Mammary epithelial cell (primary cell): ENCODE measurements around the gene USH1C.

Source experiments
- CTCF ChIP-seq, 2 donors: IDR thresholded peaks in 1 of 2; conservative IDR thresholded peaks in 1 of 2; 2 replicates each; pipeline ENCODE4 v1.5.1; 2011 to 2012; ENCODE audit warnings: inconsistent platforms in 2 of 2, low read length in 2 of 2, mild to moderate bottlenecking in 2 of 2, control low read depth in 1 of 2, low read depth in 1 of 2; ENCODE audit not compliant: insufficient read depth in 1 of 2; ENCODE audit errors: extremely low read depth in 1 of 2
- EZH2 ChIP-seq: IDR thresholded peaks from 2 replicates; pipeline ENCODE4 v1.6.1; 2012; ENCODE audit warnings: low read length, inconsistent platforms, borderline replicate concordance

DNA sequence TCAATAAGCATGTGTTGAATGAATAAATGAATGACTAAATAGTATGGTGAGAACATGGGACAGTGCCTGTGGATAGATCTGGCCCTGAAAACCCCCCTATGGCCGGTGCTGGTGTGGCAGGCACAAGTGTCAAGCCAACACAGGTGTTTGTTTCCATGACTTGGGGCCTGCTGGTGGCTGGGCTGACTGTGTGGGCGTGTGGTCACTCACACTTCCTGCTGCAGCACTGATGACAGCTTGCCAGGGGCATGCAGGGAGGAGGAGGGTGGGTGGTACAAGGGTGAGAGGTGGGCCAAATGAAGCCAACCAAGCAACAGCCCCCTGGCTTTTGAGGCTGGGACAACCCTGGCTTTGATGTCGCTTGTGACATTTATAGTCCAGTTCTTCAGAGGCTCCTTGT is 37.3 kb downstream of the USH1C start:
- TF ChIP-seq CTCF (conservative IDR thresholded peaks at IDR 0.05 in 1 of 2, IDR thresholded peaks at IDR 0.05 in 1 of 2; ENCODE audit: extremely low read depth in 1 of 2, insufficient read depth in 1 of 2, low read depth in 1 of 2, low read length in 2 of 2) (no peak), EZH2 (no peak)
